HG02763 (cell line): Measurements from ENCODE around the gene ANKMY1.

Source experiments
- ATAC-seq: cut with Tn5 transposase; IDR thresholded peaks from one replicate; pipeline ENCODE4 v1.9.1; 2021; ENCODE audit warnings: mild to moderate bottlenecking, moderate library complexity; ENCODE audit not compliant: unreplicated experiment

The ANKMY1 gene

GRCh38 chr2:240581811-240582210 lies 24.0 kb upstream of the ANKMY1 start:
- ATAC-seq: no peak

GRCh38 chr2:240579771-240580614 lies 22.2 kb upstream of the ANKMY1 start:
- ATAC-seq: no peak

GRCh38 chr2:240579071-240579762 lies 21.4 kb upstream of the ANKMY1 start:
- no peak for ATAC-seq

- no peak for ATAC-seq
These were observed 20.7 kb upstream of the ANKMY1 start for GRCh38 chr2:240578488-240578887.

- no peak for ATAC-seq
These were observed 20.3 kb upstream of the ANKMY1 start for GRCh38 chr2:240578110-240578450.

GRCh38 chr2:240577281-240578109 lies 19.7 kb upstream of the ANKMY1 start:
- ATAC-seq: no peak

- ATAC-seq: no peak
These were observed 18.8 kb upstream of the ANKMY1 start for GRCh38 chr2:240576436-240577205.

- ATAC-seq: no peak
These were observed 18.2 kb upstream of the ANKMY1 start for GRCh38 chr2:240576036-240576435.

- ATAC-seq: no peak
These were observed 17.5 kb upstream of the ANKMY1 start for GRCh38 chr2:240575101-240575965.

- ATAC-seq: no peak
These were observed 16.8 kb upstream of the ANKMY1 start for GRCh38 chr2:240574386-240575100.

- ATAC-seq: no peak
These were observed 16.0 kb upstream of the ANKMY1 start for GRCh38 chr2:240573516-240574385.

- ATAC-seq: no peak
These were observed 15.3 kb upstream of the ANKMY1 start for GRCh38 chr2:240573071-240573515.

- no peak for ATAC-seq
These were observed 14.6 kb upstream of the ANKMY1 start for GRCh38 chr2:240572141-240573031.

GRCh38 chr2:240571314-240571973 lies 13.7 kb upstream of the ANKMY1 start:
- ATAC-seq: no peak

- ATAC-seq: no peak
These were observed 12.9 kb upstream of the ANKMY1 start for GRCh38 chr2:240570531-240571313.

- no peak for ATAC-seq
These were observed 12.3 kb upstream of the ANKMY1 start for GRCh38 chr2:240569998-240570530.
